ENCODE results near the gene KLC3. TPM values are rescaled to one million over a fixed set of nuclear protein-coding genes. Genes with fewer than 3 reads are reported as not detected.

The KLC3 gene
- total and polyA plus RNA-seq, 8 donors: 1.7 to 6.4 (median 2.4) TPM

- Histone ChIP-seq H3K27ac (no peak overlapping the region), H3K27me3 (no peaks in the 10 kb centered on the region), H3K4me3 (no peak overlapping the region), H3K9me3 (no peaks in the 10 kb centered on the region), H3K4me1 (peaks cover 0 to 9% (median 8%) of the 10 kb centered on the region in 3 donors), H3K36me3 (peaks cover 0 to 7% (median 5%) of the 10 kb centered on the region in 3 donors)
- ATAC-seq: no peak
- intact Hi-C loops (cut with DNase I): no loop called here
- TF ChIP-seq CTCF (IDR thresholded peaks at IDR 0.05): no peak
- 81 to 83% methylated on average over 6 of the region's 6 CpGs for WGBS, 2 donors
- FAIRE-seq: no peak
- DNase-seq: no peak
Observed at GRCh38 chr19:45400192-45400591, 59.6 kb downstream of the KLC3 start.

Other genes starting within 250 kb of the KLC3 start
- 10 to 100 TPM; 13.0 to 18.7 (median 15.1) TPM for gene PPP1R37, start 247.6 kb upstream of the KLC3 start, total RNA-seq
- gene PPP1R37, start 247.6 kb upstream of the KLC3 start, polyA plus RNA-seq: 10 to 100 TPM; 31.7 to 57.4 TPM
- gene NKPD1, start 179.8 kb upstream of the KLC3 start, total RNA-seq: under 1 TPM in 2 of 6 donors, not detected in 4; 0.03 to 0.09 TPM
- under 1 TPM; 0.19 to 0.33 TPM for gene NKPD1, start 179.8 kb upstream of the KLC3 start, polyA plus RNA-seq
- gene TRAPPC6A, start 162.5 kb upstream of the KLC3 start, total RNA-seq: 10 to 100 TPM in 5 of 6 donors, 1 to 10 TPM in 1; 9.7 to 18.9 (median 12.8) TPM
- 10 to 100 TPM; 19.3 to 37.9 TPM for gene TRAPPC6A, start 162.5 kb upstream of the KLC3 start, polyA plus RNA-seq
- 10 to 100 TPM in 1 of 6 donors, 1 to 10 TPM in 5; 4.3 to 12.3 (median 6.3) TPM for gene BLOC1S3, start 162.0 kb upstream of the KLC3 start, total RNA-seq
- 1 to 10 TPM; 2.1 to 3.6 TPM for gene BLOC1S3, start 162.0 kb upstream of the KLC3 start, polyA plus RNA-seq
- 1 to 10 TPM in 4 of 6 donors, under 1 TPM in 2; 0.59 to 2.6 (median 1.3) TPM for gene EXOC3L2, start 95.3 kb upstream of the KLC3 start, total RNA-seq
- gene EXOC3L2, start 95.3 kb upstream of the KLC3 start, polyA plus RNA-seq: 1 to 10 TPM; 3.1 to 4.5 TPM
- gene MARK4, start 89.5 kb upstream of the KLC3 start, total RNA-seq: 10 to 100 TPM; 13.9 to 22.8 (median 20.0) TPM
- 10 to 100 TPM; 12.8 to 21.0 TPM for gene MARK4, start 89.5 kb upstream of the KLC3 start, polyA plus RNA-seq
- 1 to 10 TPM in 1 of 6 donors, not detected in 5; 1.2 TPM for gene CKM, start 17.9 kb upstream of the KLC3 start, total RNA-seq
- gene CKM, start 17.9 kb upstream of the KLC3 start, polyA plus RNA-seq: 1 to 10 TPM in 1 of 2 donors, under 1 TPM in 1; 0.23 to 4.9 TPM
- gene ERCC2, start 29.8 kb downstream of the KLC3 start, total RNA-seq: 10 to 100 TPM in 2 of 6 donors, 1 to 10 TPM in 4; 7.1 to 13.0 (median 8.1) TPM
- 10 to 100 TPM; 16.1 to 19.5 TPM for gene ERCC2, start 29.8 kb downstream of the KLC3 start, polyA plus RNA-seq
- 10 to 100 TPM; 22.8 to 42.7 (median 27.6) TPM for gene PPP1R13L, start 64.3 kb downstream of the KLC3 start, total RNA-seq
- 10 to 100 TPM; 50.5 to 54.4 TPM for gene PPP1R13L, start 64.3 kb downstream of the KLC3 start, polyA plus RNA-seq
- gene POLR1G, start 65.9 kb downstream of the KLC3 start, total RNA-seq: 1 to 10 TPM in 5 of 6 donors, under 1 TPM in 1; 0.91 to 5.3 (median 2.9) TPM
- 1 to 10 TPM; 1.6 to 3.3 TPM for gene POLR1G, start 65.9 kb downstream of the KLC3 start, polyA plus RNA-seq
- 10 to 100 TPM; 28.9 to 33.5 (median 32.9) TPM for gene ERCC1, start 83.2 kb downstream of the KLC3 start, total RNA-seq
- gene ERCC1, start 83.2 kb downstream of the KLC3 start, polyA plus RNA-seq: 10 to 100 TPM; 35.3 to 42.3 TPM
- gene FOSB, start 127.2 kb downstream of the KLC3 start, total RNA-seq: 10 to 100 TPM in 1 of 6 donors, 1 to 10 TPM in 3, under 1 TPM in 2; 0.79 to 17.0 (median 5.7) TPM
- 10 to 100 TPM; 12.9 to 21.6 TPM for gene FOSB, start 127.2 kb downstream of the KLC3 start, polyA plus RNA-seq
- 1 to 10 TPM; 2.1 to 6.3 (median 3.2) TPM for gene RTN2, start 156.3 kb downstream of the KLC3 start, total RNA-seq
- gene RTN2, start 156.3 kb downstream of the KLC3 start, polyA plus RNA-seq: 1 to 10 TPM; 4.4 to 9.5 TPM
- under 1 TPM; 0.22 to 0.41 (median 0.30) TPM for gene PPM1N, start 157.7 kb downstream of the KLC3 start, total RNA-seq
- gene PPM1N, start 157.7 kb downstream of the KLC3 start, polyA plus RNA-seq: 1 to 10 TPM in 1 of 2 donors, under 1 TPM in 1; 0.53 to 2.1 TPM
- 10 to 100 TPM; 12.5 to 49.3 (median 25.1) TPM for gene VASP, start 166.7 kb downstream of the KLC3 start, total RNA-seq
- gene VASP, start 166.7 kb downstream of the KLC3 start, polyA plus RNA-seq: 10 to 100 TPM; 32.7 to 34.3 TPM
- 1 to 10 TPM; 3.4 to 8.0 (median 6.0) TPM for gene OPA3, start 244.1 kb downstream of the KLC3 start, total RNA-seq
- 1 to 10 TPM; 3.7 to 3.8 TPM for gene OPA3, start 244.1 kb downstream of the KLC3 start, polyA plus RNA-seq